NCI-H446 treated with DMSO at 0.1 percent for 48 hours (cell line): Measurements from ENCODE around the gene FXYD3.
A peak's percentile ranks its signal among the peaks of the same experiment; 100 is the strongest.

Experiments used
- DNase-seq: peaks from one replicate; lab custom pipeline; 2025; lab: John Stamatoyannopoulos, UW

The FXYD3 gene

DNA sequence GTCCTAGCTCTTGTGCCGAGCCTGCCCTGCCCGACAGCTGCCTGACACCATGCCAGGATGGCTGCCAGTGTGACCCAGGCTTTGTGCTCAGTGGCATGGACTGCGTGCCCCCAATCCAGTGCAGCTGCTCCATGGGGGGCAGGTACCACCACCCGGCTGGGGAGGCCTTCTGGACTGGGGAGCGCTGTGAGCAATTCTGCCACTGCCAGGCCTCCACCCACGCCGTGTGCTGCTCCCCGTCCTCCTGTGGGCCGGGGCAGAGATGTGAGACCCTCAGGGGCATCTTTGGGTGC, 9.4 kb upstream of the FXYD3 start:
- DNase-seq: no peak

GRCh38 chr19:35106898-35107541, 8.6 kb upstream of the FXYD3 start:
- DNase-seq: no peak

GRCh38 chr19:35107545-35107944, 8.1 kb upstream of the FXYD3 start:
- no peak for DNase-seq

DNA sequence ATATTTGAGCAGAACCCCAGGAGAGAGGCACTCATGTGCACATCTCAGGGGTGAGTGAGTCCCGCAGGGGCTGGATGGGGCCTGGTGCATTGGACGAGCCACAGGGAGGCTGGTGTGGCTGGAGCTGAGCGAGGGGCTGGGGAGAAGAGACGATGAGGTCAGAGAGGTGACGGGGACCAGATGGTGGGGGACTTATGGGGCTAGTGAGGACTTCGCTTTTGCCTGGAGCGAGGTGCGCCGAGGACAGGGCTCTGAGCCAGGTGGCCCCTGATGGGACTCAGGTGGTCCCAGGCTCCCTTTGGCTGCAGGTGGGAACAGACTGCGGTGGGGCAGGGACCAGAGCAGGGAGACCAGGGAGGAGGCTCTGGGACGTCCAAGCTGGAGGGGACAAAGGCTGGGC, 6.9 kb upstream of the FXYD3 start:
- DNase-seq: no peak

GRCh38 chr19:35109395-35110112, 6.1 kb upstream of the FXYD3 start:
- DNase-seq: no peak

DNA sequence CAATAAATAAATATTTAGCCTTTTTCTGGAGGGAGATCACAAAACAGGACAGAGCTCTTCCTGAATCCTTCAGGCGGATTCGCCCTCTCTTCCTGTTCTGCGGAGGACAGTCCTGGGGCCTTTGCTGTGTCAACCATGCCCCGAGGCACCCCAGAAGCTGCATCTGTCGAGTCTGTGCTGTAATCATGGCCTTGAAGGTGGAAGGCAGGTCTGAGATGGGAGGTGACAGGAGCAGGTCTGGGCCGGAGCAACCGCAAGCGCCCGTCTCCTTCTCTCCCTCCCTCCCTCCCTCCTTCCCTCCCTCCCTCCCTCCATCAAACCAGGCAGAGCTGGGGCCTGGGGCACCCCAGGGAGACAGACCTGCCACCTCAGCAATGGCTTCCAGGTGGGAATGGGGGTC, 4.6 kb upstream of the FXYD3 start:
- DNase-seq: no peak

- no peak for DNase-seq
These were observed 2.5 kb upstream of the FXYD3 start for GRCh38 chr19:35112995-35113688.

DNA sequence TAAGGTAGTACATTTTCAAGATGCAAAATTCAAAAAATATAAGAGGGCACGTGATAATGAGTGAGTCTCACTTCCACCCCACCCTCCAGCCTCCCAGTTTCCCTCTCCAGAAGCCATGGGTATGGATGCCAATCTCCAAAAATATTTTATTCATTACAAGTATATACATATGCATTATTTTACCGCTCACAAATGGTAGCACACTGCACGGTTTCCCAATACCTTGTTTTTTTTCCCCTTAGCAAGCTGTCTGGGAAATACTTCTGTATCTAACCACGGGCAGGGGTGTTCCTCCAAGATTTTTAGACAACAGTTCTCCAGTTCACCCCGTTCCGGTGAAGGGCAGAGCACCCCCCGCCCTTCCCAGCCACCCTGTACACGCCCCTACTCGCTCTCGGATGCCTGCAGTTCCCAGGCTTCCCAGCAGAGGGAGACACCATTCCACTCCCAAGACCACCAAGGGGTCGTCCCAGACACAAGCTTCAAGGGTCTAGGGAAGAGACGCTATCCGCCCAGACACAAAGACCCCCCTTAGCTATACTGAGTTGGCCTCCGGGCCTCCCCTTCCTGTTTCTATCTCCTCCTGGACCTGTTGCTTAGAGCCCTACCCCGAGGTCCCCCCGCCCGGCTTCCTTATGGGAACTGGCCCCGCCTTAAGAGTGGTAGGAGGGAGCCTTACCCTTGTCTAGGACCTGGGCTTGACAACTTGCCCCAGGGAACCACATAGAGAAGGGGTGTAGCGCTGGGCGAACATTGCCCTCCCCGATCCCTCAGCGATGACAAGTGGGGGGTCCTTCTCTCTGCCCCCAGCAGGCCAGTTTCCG, 1.1 kb upstream of the FXYD3 start:
- DNase-seq: no peak

DNA sequence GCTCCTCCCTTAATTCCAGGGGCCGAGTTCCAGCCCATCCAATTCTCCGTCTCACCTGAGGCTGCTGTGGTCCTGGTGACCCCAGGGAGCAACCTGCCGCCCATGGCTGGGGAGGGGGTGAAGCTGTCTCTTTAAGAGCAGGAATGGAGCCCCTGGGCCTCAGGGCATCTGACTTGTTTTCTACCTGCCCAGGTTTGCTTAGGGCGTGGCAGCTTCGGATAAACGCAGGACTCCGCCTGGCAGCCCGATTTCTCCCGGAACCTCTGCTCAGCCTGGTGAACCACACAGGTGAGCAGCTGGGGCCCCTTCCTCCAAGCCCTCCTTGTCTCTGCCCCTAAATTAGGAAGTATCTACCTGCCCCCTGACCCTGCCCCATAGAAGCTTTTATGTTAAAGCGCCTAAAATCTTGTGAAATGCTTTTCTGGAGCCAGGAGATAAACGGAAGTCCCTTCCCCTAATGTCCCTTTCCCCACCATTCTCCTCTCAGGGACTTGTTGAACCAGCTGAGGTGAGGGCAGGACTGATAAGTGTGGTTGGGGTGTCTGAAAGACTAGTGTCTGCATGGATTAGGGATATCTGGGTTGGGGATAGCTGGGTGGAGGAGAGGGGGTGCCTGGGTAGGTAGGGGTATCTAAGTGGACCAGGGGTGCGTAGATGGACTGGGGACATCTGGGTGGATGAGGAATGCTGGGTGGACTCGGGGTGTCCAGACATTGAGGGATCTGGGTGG, 614 bp downstream of the FXYD3 start:
- no peak for DNase-seq

GRCh38 chr19:35117116-35117515, 1.5 kb downstream of the FXYD3 start:
- DNase-seq: no peak

- no peak for DNase-seq
These were observed 2.2 kb downstream of the FXYD3 start for GRCh38 chr19:35117799-35118198.

- no peak for DNase-seq
These were observed 2.8 kb downstream of the FXYD3 start for GRCh38 chr19:35118268-35119020.

- DNase-seq: no peak
These were observed 3.5 kb downstream of the FXYD3 start for GRCh38 chr19:35119091-35119490.

DNA sequence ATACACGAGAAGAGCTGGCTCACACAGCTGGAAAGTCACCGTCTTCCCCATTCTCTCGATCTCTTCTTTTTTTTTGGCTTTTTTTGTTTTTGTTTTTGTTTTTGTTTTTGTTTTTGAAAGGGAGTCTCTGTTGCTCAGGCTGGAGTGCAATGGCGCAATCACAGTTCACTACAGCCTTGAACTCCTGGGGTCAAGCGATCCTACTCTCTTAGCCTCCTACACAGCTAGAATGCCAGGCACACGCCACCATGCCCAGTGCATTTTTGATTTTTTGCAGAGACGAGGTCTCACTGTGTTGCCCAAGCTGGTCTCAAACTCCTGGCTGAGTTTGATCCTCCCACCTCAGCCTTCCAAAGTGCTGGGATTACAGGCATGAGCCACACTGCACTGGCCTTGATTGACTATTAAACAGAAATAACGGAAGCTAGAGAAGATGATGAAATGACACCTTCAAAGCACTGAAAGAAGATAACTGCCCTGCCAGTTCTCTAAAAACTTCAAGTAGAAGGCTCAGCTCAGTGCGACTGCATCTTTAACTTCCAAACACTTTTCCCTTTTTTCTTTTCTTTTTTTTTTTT, 4.0 kb downstream of the FXYD3 start:
- DNase-seq: no peak

- no peak for DNase-seq
These were observed 4.9 kb downstream of the FXYD3 start for GRCh38 chr19:35120492-35120891.

GRCh38 chr19:35120898-35121297, 5.3 kb downstream of the FXYD3 start:
- DNase-seq: no peak

- DNase-seq: no peak
These were observed 7.3 kb downstream of the FXYD3 start for GRCh38 chr19:35122687-35123551.

- DNase-seq: no peak
These were observed 8.0 kb downstream of the FXYD3 start for GRCh38 chr19:35123573-35123972.

- DNase-seq: peak; percentile 82
These were observed 8.8 kb downstream of the FXYD3 start for GRCh38 chr19:35124098-35125060.
